HCT116 (cell line): Measurements from ENCODE around the gene TNN. TPM values are rescaled to one million over a fixed set of nuclear protein-coding genes. Genes with fewer than 3 reads are reported as not detected.

Experiments
- ATAC-seq: fragments of 200-7000 bp; cut with Tn5 transposase; 2 replicates; pipeline ENCODE4 v1.9.1; 2020; ENCODE audit warnings: mild to moderate bottlenecking, moderate library complexity
- BruUV-seq: library from RNA; stranded (reverse); fragments of 400-500 nt; replicated peaks from 2 replicates; lab custom pipeline; 2021; lab: Mats Ljungman, UMichigan
- CTCF ChIA-PET: fragments of 300-600 bp; sonication (Branson Sonifier 250); formaldehyde crosslinking; loops from one replicate; lab custom pipeline; 2021; ENCODE audit warnings: antibody characterized with exemption; lab: Charles Lee
- POLR2A ChIA-PET: fragments of 300-600, 350-600 bp; sonication (Branson Sonifier 250); formaldehyde crosslinking; loops from one replicate; lab custom pipeline; 2021; ENCODE audit warnings: antibody characterized with exemption; lab: Charles Lee
- RAD21 ChIA-PET, 2 experiments: fragments of 300-600 bp; sonication (Branson Sonifier 250); formaldehyde crosslinking; loops; one replicate each; lab custom pipeline; 2023; ENCODE audit warnings: low total read pairs in 2 of 2; ENCODE audit not compliant: uncharacterized antibody in 2 of 2, unreplicated experiment in 2 of 2, low non-redundant PET in 1 of 2; lab: Charles Lee
- DNase-seq: peaks from one replicate; pipeline ENCODE4 v3.0.0-alpha.2; 2010; ENCODE audit warnings: low read depth, low spot score
- H2AFZ ChIP-seq: fragments of 200-600 bp; shearing (Covaris generic), sonication (generic); 2 replicates; pipeline ENCODE4 v1.6.1; 2017; ENCODE audit warnings: low read depth, mixed run types, mixed read lengths, antibody characterized with exemption, low read length; ENCODE audit not compliant: poor library complexity, severe bottlenecking
- H3K27ac ChIP-seq: 2 replicates; pipeline ENCODE4 v1.5.1; 2012; ENCODE audit warnings: low read depth, low read length
- H3K27me3 ChIP-seq: fragments of 200-600 bp; sonication (generic); 2 replicates; pipeline ENCODE4 v1.6.1; 2016; ENCODE audit warnings: mixed run types, low read length, mixed read lengths; ENCODE audit not compliant: insufficient read depth
- H3K36me3 ChIP-seq, 2 experiments: fragments of 200-500 bp in 1 of 2; fragments of 200-600 bp in 1 of 2; sonication (Bioruptor generic) in 1 of 2; sonication (generic) in 1 of 2; 2 replicates each; pipeline versions ENCODE4 v1.5.1 to v1.6.1; 2014 to 2016; ENCODE audit warnings: low read length in 2 of 2, inconsistent platforms in 1 of 2, mixed read lengths in 1 of 2, mixed run types in 1 of 2; ENCODE audit not compliant: insufficient read depth in 2 of 2, control insufficient read depth in 1 of 2
- H3K4me1 ChIP-seq, 2 experiments: fragments of 200-600 bp in 1 of 2; sonication (generic) in 1 of 2; 2 replicates each; pipeline versions ENCODE4 v1.5.1 to v1.6.1; 2012 to 2017; ENCODE audit warnings: low read length in 2 of 2, inconsistent platforms in 1 of 2, mild to moderate bottlenecking in 1 of 2, mixed read lengths in 1 of 2, mixed run types in 1 of 2, moderate library complexity in 1 of 2; ENCODE audit not compliant: insufficient read depth in 2 of 2, control insufficient read depth in 1 of 2
- H3K4me2 ChIP-seq: fragments of 200-600 bp; sonication (generic); 2 replicates; pipeline ENCODE4 v1.6.1; 2017; ENCODE audit warnings: mixed run types, low read length, mixed read lengths
- H3K4me3 ChIP-seq, 2 experiments: fragments of 200-600 bp in 1 of 2; sonication (generic) in 1 of 2; replicated peaks in 1 of 2; 2 replicates each; pipeline ENCODE4 v1.5.1; 2011 to 2016; ENCODE audit warnings: low read length in 2 of 2, control low read depth in 1 of 2, low read depth in 1 of 2, mild to moderate bottlenecking in 1 of 2, mixed read lengths in 1 of 2, mixed run types in 1 of 2
- H3K79me2 ChIP-seq: fragments of 200-600 bp; sonication (generic); 2 replicates; pipeline ENCODE4 v1.6.1; 2017; ENCODE audit warnings: mild to moderate bottlenecking, mixed run types, low read length, moderate library complexity, mixed read lengths; ENCODE audit not compliant: insufficient read depth
- H3K9ac ChIP-seq: fragments of 200-600 bp; sonication (generic); 2 replicates; pipeline ENCODE4 v1.6.1; 2016; ENCODE audit warnings: low read length, mixed read lengths
- H3K9me2 ChIP-seq: fragments of 200-600 bp; sonication (generic), shearing (Covaris generic); 2 replicates; pipeline ENCODE4 v1.6.1; 2017; ENCODE audit warnings: mixed run types, mild to moderate bottlenecking, moderate library complexity; ENCODE audit not compliant: insufficient read depth
- H3K9me3 ChIP-seq, 2 experiments: fragments of 200-500 bp in 1 of 2; fragments of 200-600 bp in 1 of 2; sonication (Bioruptor generic) in 1 of 2; sonication (generic) in 1 of 2; 2 replicates each; pipeline ENCODE4 v1.6.1; 2014 to 2017; ENCODE audit warnings: low read length in 2 of 2, mixed read lengths in 2 of 2, inconsistent platforms in 1 of 2, low read depth in 1 of 2, mild to moderate bottlenecking in 1 of 2, mixed run types in 1 of 2, moderate library complexity in 1 of 2; ENCODE audit not compliant: control insufficient read depth in 1 of 2, insufficient read depth in 1 of 2
- H4K20me1 ChIP-seq: fragments of 200-600 bp; sonication (generic), shearing (Covaris generic); 2 replicates; pipeline ENCODE4 v1.6.1; 2017; ENCODE audit warnings: mixed run types, mild to moderate bottlenecking, moderate library complexity; ENCODE audit not compliant: insufficient read depth
- ATF3 ChIP-seq: IDR thresholded peaks from 2 replicates; pipeline ENCODE4 v1.6.1; 2012
- ELF1 ChIP-seq: IDR thresholded peaks from 2 replicates; pipeline ENCODE4 v1.6.1; 2012; ENCODE audit warnings: low read depth, borderline replicate concordance
- EZH2 ChIP-seq: fragments of 200-600 bp; sonication (generic); IDR thresholded peaks from 2 replicates; pipeline ENCODE4 v1.6.1; 2017; ENCODE audit warnings: antibody characterized with exemption, mixed run types
- JUND ChIP-seq: IDR thresholded peaks from 2 replicates; pipeline ENCODE4 v1.6.1; 2012
- MAX ChIP-seq: IDR thresholded peaks from 2 replicates; pipeline ENCODE4 v1.6.1; 2012
- POLR2A ChIP-seq: IDR thresholded peaks from 2 replicates; pipeline ENCODE4 v1.7.0; 2011; ENCODE audit warnings: borderline replicate concordance; ENCODE audit not compliant: insufficient read depth, insufficient read length; ENCODE audit errors: extremely low read depth
- POLR2AphosphoS5 ChIP-seq: IDR thresholded peaks from 2 replicates; pipeline ENCODE4 v1.6.1; 2011; ENCODE audit warnings: mild to moderate bottlenecking, low read depth, low read length, moderate library complexity
- SIN3A ChIP-seq: IDR thresholded peaks from 2 replicates; pipeline ENCODE4 v1.6.1; 2012; ENCODE audit warnings: low read depth
- SRF ChIP-seq: IDR thresholded peaks from 2 replicates; pipeline ENCODE4 v1.6.1; 2012; ENCODE audit warnings: low read depth
- TCF7L2 ChIP-seq: IDR thresholded peaks from 2 replicates; pipeline ENCODE4 v1.7.0; 2011; ENCODE audit warnings: borderline replicate concordance, inconsistent platforms; ENCODE audit not compliant: insufficient read depth, insufficient read length; ENCODE audit errors: extremely low read depth
- YY1 ChIP-seq: IDR thresholded peaks from 2 replicates; pipeline ENCODE4 v1.6.1; 2011; ENCODE audit warnings: low read length, low read depth, moderate library complexity, mild to moderate bottlenecking; ENCODE audit not compliant: insufficient replicate concordance; ENCODE audit errors: extremely low read depth
- ZBTB33 ChIP-seq: IDR thresholded peaks from 2 replicates; pipeline ENCODE4 v1.6.1; 2011; ENCODE audit warnings: mild to moderate bottlenecking, low read length, moderate library complexity; ENCODE audit not compliant: insufficient replicate concordance; ENCODE audit errors: extremely low read depth
- ZFX ChIP-seq: fragments of 450-650 bp; IDR thresholded peaks from 2 replicates; pipeline ENCODE4 v1.6.1; 2017
- intact Hi-C: fragments of 100-400 bp; cut with micrococcal nuclease; formaldehyde crosslinking; loops from 2 replicates; pipeline ENCODE4 v1.10.0; 2022
- total RNA-seq: library from RNA; stranded (reverse); gene quantifications from one replicate; pipeline ENCODE4 v1.2.1, GENCODE V29; 2021; ENCODE audit not compliant: unreplicated experiment

The TNN gene
- total RNA-seq, 1 experiment from 2014 or later: not detected

GRCh38 chr1:175168782-175169181 is 101.1 kb downstream of the TNN start:
- no peaks in the 10 kb centered on the region for H3K27me3 ChIP-seq
- peak overlapping the region; percentile 89 for H3K27ac ChIP-seq
- ChIA-PET CTCF (interaction anchor here (1.0 to 2.8 kb wide), 6 partner anchors 12 to 151 kb away, joined by 3 to 11 read pairs (median 4); partner anchors contain the start of gene KIAA0040), POLR2A (interaction anchor here (0.9 to 2.3 kb wide), 5 partner anchors 10 to 23 kb away, joined by 3 to 9 read pairs (median 4); partner anchors contain the start of gene KIAA0040), RAD21 (interaction anchor here in 1 of 2 experiments (1.6 kb wide), 1 partner anchor 17 kb away, joined by 3 read pairs; no protein-coding TSS in a partner anchor)
- peak overlapping the region; percentile 40 for H3K9ac ChIP-seq
- no peaks in the 10 kb centered on the region for H4K20me1 ChIP-seq
- peaks cover 42 to 61% of the 10 kb centered on the region in 2 experiments for H3K4me1 ChIP-seq
- H3K36me3 ChIP-seq: peaks cover 5 to 11% of the 10 kb centered on the region in 2 experiments; a peak in 2 of 4 replicates
- no TSS peak for BruUV-seq
- no peak overlapping the region for H2AFZ ChIP-seq
- DNase-seq (no peak), ATAC-seq (peak; percentile 69)
- H3K79me2 ChIP-seq: peaks cover 5% of the 10 kb centered on the region; the same call in 1 of the 2 replicates
- H3K9me2 ChIP-seq: no peaks in the 10 kb centered on the region
- H3K9me3 ChIP-seq: no peaks in the 10 kb centered on the region
- peak overlapping the region; percentile 79 for H3K4me2 ChIP-seq
- peak overlapping the region in 1 of 2 experiments; percentile 38; a peak in 2 of 4 replicates for H3K4me3 ChIP-seq
- intact Hi-C loops: no loop called here
- no peak for TF ChIP-seq SIN3A

- peak overlapping the region; percentile 40 for H3K9ac ChIP-seq
- DNase-seq: peak; percentile 81
- no peaks in the 10 kb centered on the region for H3K27me3 ChIP-seq
- ChIA-PET RAD21 (interaction anchor here in 1 of 2 experiments (1.6 kb wide), 1 partner anchor 18 kb away, joined by 3 read pairs; no protein-coding TSS in a partner anchor), CTCF (interaction anchor here (0.9 to 2.8 kb wide), 9 partner anchors 11 to 150 kb away, joined by 3 to 12 read pairs (median 3); partner anchors contain the start of gene KIAA0040), POLR2A (interaction anchor here (0.6 to 2.3 kb wide), 10 partner anchors 11 to 137 kb away, joined by 3 to 9 read pairs (median 3); partner anchors contain the start of gene KIAA0040)
- no TSS peak for BruUV-seq
- peak; percentile 80 for ATAC-seq
- no peak overlapping the region for H2AFZ ChIP-seq
- H3K27ac ChIP-seq: peak overlapping the region; percentile 89
- H3K9me3 ChIP-seq: no peaks in the 10 kb centered on the region
- H3K4me2 ChIP-seq: peak overlapping the region; percentile 79
- H3K4me1 ChIP-seq: peaks cover 44 to 61% of the 10 kb centered on the region in 2 experiments
- peaks cover 5% of the 10 kb centered on the region; the same call in 1 of the 2 replicates for H3K79me2 ChIP-seq
- H3K4me3 ChIP-seq: peak overlapping the region in 1 of 2 experiments; percentile 38; a peak in 2 of 4 replicates
- no peaks in the 10 kb centered on the region for H4K20me1 ChIP-seq
- H3K36me3 ChIP-seq: peaks cover 5 to 11% of the 10 kb centered on the region in 2 experiments; a peak in 2 of 4 replicates
- intact Hi-C loops: no loop called here
- H3K9me2 ChIP-seq: no peaks in the 10 kb centered on the region
- TF ChIP-seq ELF1 (no peak), MAX (no peak; the same call in 1 of the 2 replicates), SRF (0 out of 2 replicates have a peak, but pooled peaks have one; percentile 54), EZH2 (no peak), ZFX (no peak), POLR2A (no peak), TCF7L2 (no peak), ZBTB33 (peak; percentile 69), YY1 (peak; percentile 44), ATF3 (0 out of 2 replicates have a peak, but pooled peaks have one; percentile 21), POLR2AphosphoS5 (peak; percentile 74), JUND (peak; percentile 94)
Observed at GRCh38 chr1:175169286-175170018, 101.8 kb downstream of the TNN start.
